ENCODE data around the gene ABCD4. TPM values are rescaled to one million over a fixed set of nuclear protein-coding genes. Genes with fewer than 3 reads are reported as not detected.
"Not testable (repeated sequence)": the region's sequence is repeated elsewhere in the genome, so short reads cannot be mapped to it uniquely, and the experiment has no call there.

ABCD4 gene
- total RNA-seq, 1 donor from 2014 or later = 137 TPM

GRCh38 chr14:74348241-74348734 is 45.6 kb upstream of the ABCD4 start, which contains the start of gene VRTN:
VRTN (plus strand) TSS chr14:74348471; CDS start chr14:74356784, 8,313 bp downstream.
- intact Hi-C loops (cut with DNase I) = no loop called here
- Histone ChIP-seq H3K4me1 (no peaks in the 10 kb centered on the region), H3K4me3 (no peak within 1 kb of the TSS), H3K27me3 (no peaks in the 10 kb centered on the region), H3K9me3 (no peaks in the 10 kb centered on the region), H3K27ac (no peak within 1 kb of the TSS), H3K36me3 (no peaks in the 10 kb centered on the region)
- TF ChIP-seq CTCF (IDR thresholded peaks at IDR 0.05) = no peak
- no peak for DNase-seq (ENCODE audit: low spot score in 2 of 2)

GRCh38 chr14:74347795-74348100 is 45.0 kb upstream of the ABCD4 start:
- intact Hi-C loops (cut with DNase I) = no loop called here
- DNase-seq (ENCODE audit: low spot score in 2 of 2) = no peak
- Histone ChIP-seq H3K27me3 (no peaks in the 10 kb centered on the region), H3K36me3 (no peaks in the 10 kb centered on the region), H3K9me3 (no peaks in the 10 kb centered on the region), H3K4me1 (no peaks in the 10 kb centered on the region), H3K27ac (no peak overlapping the region), H3K4me3 (no peak overlapping the region)
- TF ChIP-seq CTCF (IDR thresholded peaks at IDR 0.05) = no peak

GRCh38 chr14:74347097-74347794 is 44.5 kb upstream of the ABCD4 start:
- Histone ChIP-seq H3K4me1 (no peaks in the 10 kb centered on the region), H3K36me3 (no peaks in the 10 kb centered on the region), H3K4me3 (no peak overlapping the region), H3K27me3 (no peaks in the 10 kb centered on the region), H3K9me3 (no peaks in the 10 kb centered on the region), H3K27ac (no peak overlapping the region)
- intact Hi-C loops (cut with DNase I) = no loop called here
- DNase-seq (ENCODE audit: low spot score in 2 of 2) = no peak
- TF ChIP-seq CTCF (IDR thresholded peaks at IDR 0.05) = no peak

GRCh38 chr14:74346341-74346740 is 43.6 kb upstream of the ABCD4 start:
- Histone ChIP-seq H3K4me3 (no peak overlapping the region), H3K9me3 (no peaks in the 10 kb centered on the region), H3K4me1 (no peaks in the 10 kb centered on the region), H3K36me3 (no peaks in the 10 kb centered on the region), H3K27me3 (no peaks in the 10 kb centered on the region), H3K27ac (no peak overlapping the region)
- intact Hi-C loops (cut with DNase I) = no loop called here
- no peak for TF ChIP-seq CTCF (IDR thresholded peaks at IDR 0.05)
- no peak for DNase-seq (ENCODE audit: low spot score in 2 of 2)

- no peak overlapping the region for H3K27ac ChIP-seq
- DNase-seq (ENCODE audit: low spot score in 2 of 2) = no peak
- H3K4me1 ChIP-seq = no peaks in the 10 kb centered on the region
- no peak for TF ChIP-seq CTCF (IDR thresholded peaks at IDR 0.05)
- intact Hi-C loops (cut with DNase I) = no loop called here
- H3K27me3 ChIP-seq = no peaks in the 10 kb centered on the region
- H3K36me3 ChIP-seq = no peaks in the 10 kb centered on the region
- no peaks in the 10 kb centered on the region for H3K9me3 ChIP-seq
- no peak overlapping the region for H3K4me3 ChIP-seq
Observed at GRCh38 chr14:74333909-74334308, 31.2 kb upstream of the ABCD4 start.

- DNase-seq (ENCODE audit: low spot score in 2 of 2); H3K4me3 ChIP-seq; H3K27me3 ChIP-seq; intact Hi-C loops (cut with DNase I); H3K4me1 ChIP-seq; H3K36me3 ChIP-seq; H3K9me3 ChIP-seq; H3K27ac ChIP-seq: not testable (repeated sequence)
Observed at GRCh38 chr14:74329950-74330552, 27.3 kb upstream of the ABCD4 start.
